HG03280 (cell line): ENCODE results near the gene C19orf47.
"Not testable (repeated sequence)": the region's sequence is repeated elsewhere in the genome, so short reads cannot be mapped to it uniquely, and the experiment has no call there.

Source experiments
- ATAC-seq: cut with Tn5 transposase; IDR thresholded peaks from one replicate; pipeline ENCODE4 v1.9.1; 2021; ENCODE audit warnings: mild to moderate bottlenecking, moderate library complexity; ENCODE audit not compliant: unreplicated experiment

Gene C19orf47

DNA sequence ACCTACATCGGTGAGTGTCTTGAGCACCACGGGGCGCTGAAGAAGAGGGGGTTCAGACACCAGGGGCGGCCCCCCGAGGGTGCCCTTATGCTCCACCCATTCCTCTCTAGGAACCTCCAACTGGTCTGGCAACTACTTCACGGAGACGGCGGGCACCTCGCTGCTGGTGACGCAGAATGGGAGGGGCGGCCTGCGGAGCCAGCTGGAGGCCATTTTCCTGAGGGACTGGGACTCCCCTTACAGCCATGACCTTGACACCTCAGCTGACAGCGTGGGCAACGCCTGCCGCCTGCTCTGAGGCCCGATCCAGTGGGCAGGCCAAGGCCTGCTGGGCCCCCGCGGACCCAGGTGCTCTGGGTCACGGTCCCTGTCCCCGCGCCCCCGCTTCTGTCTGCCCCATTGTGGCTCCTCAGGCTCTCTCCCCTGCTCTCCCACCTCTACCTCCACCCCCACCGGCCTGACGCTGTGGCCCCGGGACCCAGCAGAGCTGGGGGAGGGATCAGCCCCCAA lies 29.7 kb upstream of the C19orf47 start:
- no peak for ATAC-seq

DNA sequence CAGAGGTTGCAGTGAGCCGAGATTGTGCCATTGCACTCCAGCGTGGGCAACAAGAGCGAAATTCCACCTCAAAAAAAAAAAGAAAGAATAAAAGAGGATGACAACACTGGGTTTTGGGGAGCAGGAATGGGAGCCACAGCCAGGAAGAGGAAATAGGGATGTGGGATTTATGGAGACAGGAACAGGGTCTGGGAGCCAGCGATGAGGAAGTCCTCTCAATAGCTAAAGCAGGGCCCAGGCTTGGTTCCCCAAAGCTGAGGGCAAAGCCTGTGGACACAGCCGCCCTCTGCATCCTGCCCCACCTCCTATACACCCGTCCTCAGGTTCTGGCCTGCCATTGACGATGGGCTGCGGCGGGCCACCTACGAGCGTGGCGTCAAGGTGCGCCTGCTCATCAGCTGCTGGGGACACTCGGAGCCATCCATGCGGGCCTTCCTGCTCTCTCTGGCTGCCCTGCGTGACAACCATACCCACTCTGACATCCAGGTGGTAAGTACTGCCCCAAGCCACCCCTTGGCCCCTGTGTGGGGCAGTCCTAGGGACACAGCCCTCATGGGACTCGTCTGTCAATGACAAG lies 28.2 kb upstream of the C19orf47 start:
- no peak for ATAC-seq

DNA sequence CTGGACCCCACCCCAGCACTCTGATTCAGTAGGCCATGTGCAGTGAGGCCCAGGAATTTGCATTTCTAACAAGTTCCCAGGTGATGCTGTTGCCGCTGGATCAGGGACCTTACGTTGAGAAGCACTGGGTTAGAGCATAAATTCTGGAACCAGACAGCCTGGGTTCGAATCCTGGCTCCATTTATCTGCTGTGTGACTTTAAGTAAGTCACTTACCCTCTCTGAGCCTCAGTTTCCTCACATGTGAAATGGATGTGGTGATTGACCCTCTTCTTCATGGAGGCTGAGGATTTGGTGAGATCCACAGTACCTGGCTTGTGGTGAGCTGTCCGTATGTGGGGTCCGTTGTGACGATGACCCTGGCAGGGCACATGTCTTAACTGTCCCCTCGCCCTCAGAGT lies 25.9 kb upstream of the C19orf47 start:
- no peak for ATAC-seq

DNA sequence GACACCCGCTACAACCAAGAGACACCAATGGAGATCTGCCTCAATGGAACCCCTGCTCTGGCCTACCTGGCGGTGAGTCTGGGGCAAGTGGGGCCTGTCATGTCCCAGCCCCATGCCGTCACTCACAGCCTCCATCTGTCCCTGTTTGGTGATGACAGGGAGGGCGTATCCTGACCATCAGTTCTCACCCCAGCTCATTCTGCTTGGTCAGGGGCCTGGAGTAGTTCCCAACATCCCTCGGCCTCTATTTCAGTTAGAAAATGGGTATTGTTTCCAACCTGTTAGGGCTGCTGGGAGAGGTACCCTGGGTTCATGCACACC lies 23.6 kb upstream of the C19orf47 start:
- no peak for ATAC-seq

DNA sequence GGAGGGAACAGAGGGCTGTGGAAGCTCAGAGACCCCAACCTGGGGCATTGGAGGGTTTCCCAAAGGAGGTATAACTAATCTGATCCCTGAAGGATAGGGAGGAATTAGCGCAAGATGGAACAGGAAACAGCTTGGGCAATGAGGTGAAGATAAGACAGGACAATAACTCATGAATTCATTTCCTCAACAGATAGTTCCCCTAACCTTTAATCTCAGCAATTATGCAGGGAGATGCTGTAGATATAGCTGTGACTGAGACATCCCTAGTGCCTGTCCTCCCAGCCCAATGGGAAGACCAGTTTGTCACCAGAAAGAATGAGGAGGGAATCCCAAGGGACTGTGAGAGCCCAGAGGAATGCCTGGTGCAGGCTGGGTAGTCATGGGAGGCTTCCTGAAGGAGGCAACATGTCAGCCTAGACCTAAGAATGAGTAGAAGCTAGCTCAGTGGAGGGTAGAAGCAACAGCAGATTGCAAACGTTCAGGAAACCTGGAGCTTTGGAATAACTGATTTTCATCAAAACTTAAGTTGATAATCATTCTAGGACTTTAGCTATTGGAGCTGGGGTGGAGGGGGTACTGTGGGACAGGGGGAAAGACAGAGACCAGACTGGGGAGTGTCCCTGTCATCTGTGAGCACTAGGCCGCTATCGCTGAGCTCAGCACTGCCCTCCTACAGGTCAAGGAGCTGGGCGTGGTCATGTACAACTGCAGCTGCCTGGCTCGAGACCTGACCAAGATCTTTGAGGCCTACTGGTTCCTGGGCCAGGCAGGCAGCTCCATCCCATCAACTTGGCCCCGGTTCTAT lies 23.0 kb upstream of the C19orf47 start:
- ATAC-seq, result no peak

DNA sequence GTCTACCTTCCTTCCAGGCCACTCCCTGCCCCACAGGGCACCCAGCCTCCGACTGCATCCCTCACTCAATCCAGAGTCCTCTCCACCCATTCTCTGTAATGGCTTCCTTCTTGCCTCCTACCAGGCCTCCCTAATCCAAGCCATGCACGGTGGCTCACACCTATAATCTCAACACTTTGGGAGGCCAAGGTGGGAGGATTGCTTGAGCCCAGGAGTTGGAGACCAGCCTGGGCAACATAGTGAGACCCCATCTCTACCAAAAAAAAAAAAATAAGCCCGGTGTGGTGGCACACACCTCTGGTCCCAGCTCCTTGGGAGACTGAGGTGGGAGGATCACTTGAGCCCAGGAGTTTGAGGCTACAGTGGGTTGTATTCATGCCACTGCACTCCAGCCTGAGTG lies 22.1 kb upstream of the C19orf47 start:
- not testable (repeated sequence) for ATAC-seq

DNA sequence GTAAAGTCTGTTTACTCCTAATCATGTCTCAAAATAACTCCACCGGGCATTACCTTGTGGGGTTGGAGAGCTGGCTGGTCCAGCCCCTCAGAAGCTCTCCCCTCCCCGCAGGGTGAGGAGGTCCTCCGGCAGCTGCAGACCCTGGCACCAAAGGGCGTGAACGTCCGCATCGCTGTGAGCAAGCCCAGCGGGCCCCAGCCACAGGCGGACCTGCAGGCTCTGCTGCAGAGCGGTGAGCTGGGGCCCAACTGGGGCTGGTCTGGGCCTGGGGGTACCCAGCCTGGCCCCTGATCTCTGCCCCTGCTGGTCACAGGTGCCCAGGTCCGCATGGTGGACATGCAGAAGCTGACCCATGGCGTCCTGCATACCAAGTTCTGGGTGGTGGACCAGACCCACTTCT lies 21.6 kb upstream of the C19orf47 start:
- no peak for ATAC-seq

DNA sequence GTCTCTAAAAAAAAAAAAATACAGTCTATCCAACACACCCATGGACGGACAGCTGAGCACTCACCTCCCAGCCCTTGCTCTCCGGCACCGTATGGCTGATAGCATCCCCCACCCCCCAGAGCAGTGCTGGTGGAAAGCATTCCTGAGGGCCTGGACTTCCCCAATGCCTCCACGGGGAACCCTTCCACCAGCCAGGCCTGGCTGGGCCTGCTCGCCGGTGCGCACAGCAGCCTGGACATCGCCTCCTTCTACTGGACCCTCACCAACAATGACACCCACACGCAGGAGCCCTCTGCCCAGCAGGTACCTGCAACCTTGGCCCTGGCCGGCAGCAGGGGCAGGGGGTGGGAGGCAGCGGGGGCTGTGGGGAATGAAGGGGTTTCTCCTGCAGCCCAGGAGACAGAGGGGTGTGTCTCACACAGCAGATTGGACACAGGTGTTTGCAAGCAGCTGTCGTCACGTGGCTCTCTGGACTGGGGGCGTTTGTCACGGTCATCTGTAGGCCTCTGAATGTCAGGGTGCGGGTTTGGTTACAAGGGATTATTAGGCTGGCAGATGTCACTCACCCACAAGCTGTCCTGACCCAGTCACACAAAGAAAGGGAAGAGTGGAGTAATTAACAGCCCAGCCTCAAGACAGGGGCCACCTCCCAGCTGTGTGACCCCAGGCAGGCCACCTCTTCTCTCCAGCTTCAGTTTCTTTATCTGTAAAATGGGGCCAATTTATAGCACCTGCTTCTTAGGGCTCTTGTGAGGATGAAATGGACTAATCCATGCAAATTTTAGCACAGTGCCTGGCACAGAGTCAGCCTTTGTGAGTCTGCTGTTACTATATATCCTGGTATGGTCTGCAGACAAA lies 19.6 kb upstream of the C19orf47 start:
- no peak for ATAC-seq

DNA sequence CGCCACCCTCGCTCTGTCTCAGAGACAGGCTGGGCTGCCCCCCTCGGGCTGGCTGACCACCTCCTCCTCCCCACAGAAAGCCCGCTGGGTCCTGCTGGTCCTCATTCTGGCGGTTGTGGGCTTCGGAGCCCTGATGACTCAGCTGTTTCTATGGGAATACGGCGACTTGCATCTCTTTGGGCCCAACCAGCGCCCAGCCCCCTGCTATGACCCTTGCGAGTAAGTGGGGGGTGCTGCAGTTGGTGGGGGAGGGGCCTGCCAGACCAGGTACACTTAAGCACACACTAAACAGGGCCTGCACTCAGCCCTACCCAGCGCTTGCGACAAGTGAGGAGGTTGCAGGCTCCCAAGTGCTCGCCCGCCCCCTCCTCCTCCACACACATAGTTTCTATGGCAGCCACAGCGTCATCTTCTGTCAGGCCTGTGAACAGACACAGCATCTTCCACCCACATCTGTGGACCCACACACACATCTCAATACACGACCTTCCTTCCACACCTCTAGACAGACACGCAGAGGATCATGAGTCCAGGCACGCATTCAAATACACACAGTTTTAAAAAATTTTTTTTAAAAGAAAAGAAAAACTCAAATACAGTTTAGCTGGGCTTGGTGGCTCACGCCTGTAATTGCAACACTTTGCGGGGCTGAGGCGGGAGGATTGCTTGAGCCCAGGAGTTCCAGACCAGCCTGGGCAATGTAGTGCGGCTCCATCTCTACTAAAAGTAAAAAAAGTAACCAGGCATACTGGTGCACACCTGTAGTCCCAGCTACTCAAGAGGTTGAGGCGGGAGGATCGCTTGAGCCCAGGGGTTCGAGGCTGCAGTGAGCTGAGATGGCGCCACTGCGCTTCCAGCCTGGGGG lies 18.7 kb upstream of the C19orf47 start:
- no peak for ATAC-seq

DNA sequence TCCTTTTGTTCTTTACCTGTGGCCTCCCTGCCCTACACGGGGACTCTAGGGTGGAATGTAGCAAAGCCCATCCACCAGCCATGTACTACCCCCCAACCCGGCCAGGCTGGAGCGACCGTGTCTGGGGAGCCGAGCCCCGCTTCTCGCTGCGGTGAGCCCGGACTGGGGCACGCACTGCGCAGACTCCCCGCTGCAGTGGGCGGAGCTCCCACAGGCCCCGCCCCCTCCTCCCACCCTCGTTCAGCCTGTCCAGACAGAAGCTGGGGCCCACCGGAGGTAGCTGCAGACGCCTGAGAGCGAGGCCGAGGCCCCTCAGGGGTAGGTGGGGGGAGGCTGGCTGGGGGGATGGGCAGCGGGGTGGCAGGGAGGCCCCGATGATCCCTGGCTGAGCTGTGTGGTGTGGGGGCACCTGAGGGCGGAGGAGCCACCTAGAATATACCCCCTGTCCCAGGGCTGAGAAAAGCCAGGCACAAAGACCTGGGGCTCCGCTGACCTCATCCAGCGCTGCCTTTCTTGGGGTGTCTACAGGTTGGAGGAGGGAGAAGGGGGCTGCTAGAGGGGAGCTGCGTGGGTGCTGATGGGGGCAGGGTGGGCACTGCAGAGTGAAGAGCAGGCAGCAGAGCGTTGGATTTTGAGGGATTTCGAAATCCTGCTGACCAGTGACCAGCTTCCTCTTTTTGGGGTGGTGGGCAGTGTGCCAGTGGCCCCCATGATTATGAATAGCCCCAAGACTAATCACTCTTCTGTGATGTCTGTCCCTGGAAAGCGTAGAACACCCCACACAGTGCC lies 17.6 kb upstream of the C19orf47 start:
- no peak for ATAC-seq

DNA sequence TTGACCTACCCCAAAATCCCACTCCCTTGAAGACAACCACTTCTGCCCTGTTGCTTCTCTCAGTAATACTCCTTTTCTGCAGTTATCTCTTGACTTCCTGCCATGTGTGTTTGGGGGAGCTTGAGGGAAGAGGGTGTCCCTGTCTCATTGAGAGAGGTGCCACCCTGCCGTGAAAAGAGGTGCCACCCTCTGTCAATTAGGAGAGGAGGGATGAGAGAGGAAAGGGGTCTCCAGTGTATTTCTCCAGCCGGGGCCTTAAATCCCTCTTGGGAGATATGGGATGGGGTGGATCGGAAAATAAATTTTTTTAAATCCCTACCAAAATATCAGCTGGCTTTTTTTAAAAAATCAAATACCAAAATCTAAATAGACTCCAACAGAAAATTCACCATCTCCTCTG lies 16.8 kb upstream of the C19orf47 start:
- ATAC-seq, result no peak

DNA sequence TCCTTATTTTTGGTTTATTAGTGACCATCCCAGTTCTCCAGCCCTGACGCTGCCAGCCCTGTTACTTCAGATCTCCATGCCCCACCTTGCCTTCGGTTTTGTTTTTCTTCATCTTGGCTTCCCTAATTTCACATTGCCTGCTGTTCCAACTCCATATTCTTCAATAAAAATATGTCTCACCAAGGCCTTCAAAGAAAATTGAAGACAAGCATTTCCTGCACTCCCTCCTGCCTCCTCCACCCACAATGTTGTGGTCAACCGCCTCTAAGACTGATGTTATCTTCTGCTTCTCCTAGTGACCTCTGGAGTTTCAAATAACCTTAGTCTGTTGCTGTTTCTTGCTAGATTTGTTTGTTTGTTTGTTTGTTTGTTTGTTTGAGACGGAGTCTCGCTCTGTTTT lies 14.9 kb upstream of the C19orf47 start:
- no peak for ATAC-seq

DNA sequence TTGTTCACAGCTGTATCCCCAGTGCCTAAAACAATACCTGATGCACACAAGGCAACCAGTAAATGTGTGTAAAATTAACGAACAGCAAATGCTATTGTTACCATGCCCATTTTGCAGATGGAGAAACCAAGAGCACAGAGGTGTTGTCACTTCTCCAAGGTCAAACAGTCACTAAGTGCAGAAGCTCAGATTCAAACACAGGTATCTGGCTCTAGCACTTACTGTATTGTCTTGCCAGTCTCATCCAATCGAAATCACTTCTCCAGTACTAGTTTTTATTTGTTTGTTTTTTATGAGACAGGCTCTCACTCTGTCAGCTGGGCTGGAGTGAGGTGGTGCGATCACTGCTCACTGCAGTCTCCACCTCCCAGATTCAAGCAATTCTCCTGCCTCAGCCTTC lies 14.0 kb upstream of the C19orf47 start:
- ATAC-seq, result no peak

DNA sequence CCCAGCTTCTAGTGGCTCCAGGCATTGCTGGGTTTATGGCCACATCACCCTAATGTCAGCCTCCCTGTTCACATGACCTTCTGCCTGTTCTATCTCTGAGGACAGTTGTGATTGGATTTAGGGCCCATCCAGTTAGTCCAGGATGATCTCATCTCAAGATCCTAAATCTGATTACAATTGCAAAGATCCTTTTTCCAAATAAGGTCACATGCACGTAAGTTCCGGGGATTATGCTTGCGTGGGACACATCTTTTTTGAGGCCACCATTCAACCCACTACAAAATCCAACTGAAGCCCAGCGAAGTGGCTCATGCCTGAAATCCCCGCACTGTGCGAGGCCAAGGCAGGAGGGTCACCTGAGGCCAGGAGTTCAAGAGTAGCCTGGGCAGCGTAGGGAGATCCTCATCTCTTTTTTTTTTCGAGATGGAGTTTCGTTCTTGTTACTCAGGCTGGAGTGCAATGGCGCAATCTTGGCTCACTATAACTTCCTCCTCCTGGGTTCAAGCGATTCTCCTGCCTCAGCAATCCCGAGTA lies 12.6 kb upstream of the C19orf47 start:
- ATAC-seq, result no peak

DNA sequence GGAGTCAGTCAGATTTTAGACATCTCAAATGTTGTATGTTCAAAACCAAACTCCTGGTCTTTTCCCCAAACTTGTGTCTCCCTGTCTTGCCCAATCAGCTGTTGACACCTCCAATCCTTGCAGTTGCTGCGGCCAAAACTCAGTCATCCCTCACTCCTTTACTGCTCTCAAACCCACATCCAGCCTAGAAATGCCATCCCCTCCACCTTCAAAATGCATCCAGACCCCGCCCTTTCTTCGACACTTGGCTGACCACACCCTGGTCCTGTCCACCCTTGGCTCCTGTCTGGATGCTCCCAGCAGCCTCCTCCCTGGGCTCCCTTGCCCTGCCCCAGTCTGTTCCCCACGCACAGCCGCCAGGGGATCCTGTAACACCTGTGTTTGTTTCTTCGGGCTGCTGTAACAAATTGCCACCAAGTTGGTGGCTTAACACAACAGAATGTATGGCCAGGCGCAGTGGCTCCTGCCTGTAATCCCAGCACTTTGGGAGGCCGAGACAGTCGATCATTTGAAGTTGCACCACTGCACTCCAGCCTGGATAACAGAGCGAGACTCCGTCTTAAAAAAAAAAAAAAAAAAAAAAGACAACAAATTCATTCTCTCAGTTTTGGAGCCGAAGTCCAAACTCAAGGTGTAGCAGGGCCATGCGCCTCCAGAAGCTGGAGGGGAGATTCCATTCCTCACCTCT lies 12.0 kb upstream of the C19orf47 start:
- no peak for ATAC-seq

DNA sequence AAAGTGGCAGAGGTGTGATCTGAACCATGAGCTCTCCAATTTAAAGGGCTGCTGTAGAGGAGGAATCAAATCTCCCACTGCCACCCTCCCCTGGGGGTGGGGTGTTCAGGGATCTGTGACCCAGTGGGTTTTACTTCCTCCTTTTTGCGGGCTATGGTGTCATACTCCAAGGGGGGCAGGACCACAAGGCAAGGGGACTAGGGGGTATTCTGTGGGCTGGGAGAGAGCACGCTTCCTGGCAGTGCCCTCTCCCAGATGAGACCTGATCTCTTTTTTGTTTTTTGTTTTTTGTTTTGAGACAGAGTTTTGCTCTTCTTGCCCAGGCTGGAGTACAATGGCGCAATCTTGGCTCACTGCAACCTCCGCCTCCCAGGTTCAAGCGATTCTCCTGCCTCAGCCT lies 10.6 kb upstream of the C19orf47 start:
- ATAC-seq, result no peak

DNA sequence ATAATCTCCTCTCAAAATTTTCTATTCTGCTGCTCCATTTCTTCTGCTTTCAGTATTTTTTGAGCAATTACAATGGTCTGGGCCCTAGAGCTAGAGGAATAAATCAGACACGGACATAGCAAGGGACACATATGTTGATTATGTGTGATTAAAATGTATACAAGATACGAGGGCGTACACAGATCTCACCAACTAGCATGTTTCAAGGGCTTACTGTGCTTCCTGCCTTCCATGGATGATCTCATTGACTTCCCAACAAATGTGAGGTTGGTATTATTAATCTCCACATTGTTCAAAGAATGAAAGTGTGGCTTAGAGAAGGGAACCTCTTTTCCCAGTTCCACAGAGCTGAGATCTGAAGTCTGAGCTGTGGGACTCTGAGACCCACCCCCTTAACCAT lies 9.4 kb upstream of the C19orf47 start:
- ATAC-seq, result no peak

DNA sequence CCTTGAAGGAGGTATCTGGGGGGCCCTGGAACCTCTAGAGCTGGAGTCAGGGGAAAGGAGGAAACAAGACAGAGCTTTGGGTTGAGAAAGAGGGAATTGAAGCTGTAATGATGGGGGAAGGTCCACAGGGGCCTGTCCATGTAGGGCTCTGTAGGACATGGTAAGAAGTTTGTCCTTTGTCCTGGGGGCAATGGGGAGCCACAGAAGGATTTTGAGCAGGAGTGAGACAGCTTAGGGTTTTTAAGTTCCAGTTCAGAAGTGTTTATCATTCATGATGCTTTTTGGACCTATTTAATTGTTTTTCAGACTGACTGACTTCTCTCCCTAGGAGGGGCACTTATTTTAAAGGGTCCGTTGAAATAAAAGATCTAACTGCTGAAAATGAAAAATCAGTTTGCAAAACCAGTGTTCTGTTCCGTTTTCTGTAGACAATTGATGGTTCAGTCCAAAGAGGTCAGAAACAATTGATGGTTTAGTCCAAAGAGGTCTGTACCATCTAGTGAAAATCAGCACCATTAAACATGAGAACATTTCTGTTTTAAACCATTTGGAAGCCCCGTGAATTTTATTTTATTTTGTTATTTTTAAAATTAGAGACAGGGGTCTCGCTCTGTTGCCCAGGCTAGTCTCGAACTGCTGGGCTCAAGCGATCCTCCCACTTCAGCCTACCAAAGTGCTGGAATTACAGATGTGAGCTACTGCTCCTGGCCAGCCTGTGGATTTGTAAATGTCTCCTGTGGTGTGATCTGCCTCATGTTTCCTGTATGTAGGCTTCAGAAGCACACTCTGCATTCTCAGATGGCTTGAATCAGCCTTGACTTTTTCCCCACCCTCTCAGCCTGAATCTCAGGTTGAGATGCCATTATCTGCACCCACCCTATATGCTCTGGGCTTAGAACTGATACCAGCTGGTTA lies 8.7 kb upstream of the C19orf47 start:
- no peak for ATAC-seq
